Spleen (tissue), 11 donors: ENCODE measurements around the gene TCF12. TPM values are rescaled to one million over a fixed set of nuclear protein-coding genes. Genes with fewer than 3 reads are reported as not detected.

ENCODE experiments used
- DNase-seq: peaks from one replicate; pipeline ENCODE4 v3.0.0-alpha.2; 2020
- H3K27ac ChIP-seq, 8 donors: fragments of 200-600 bp; sonication (generic) in 7 of 8; 1 replicate in 4 of 8; 2 replicates in 4 of 8; pipeline versions ENCODE4 v1.5.0 to v1.8.0; 2016 to 2021; ENCODE audit warnings: inconsistent platforms in 4 of 8, mild to moderate bottlenecking in 4 of 8, moderate library complexity in 1 of 8
- H3K27me3 ChIP-seq, 7 donors: fragments of 200-600 bp; sonication (generic) in 6 of 7; replicated peaks in 1 of 7; 1 replicate in 4 of 7; 2 replicates in 3 of 7; pipeline versions ENCODE4 v1.5.0 to v1.8.0; 2016 to 2021; ENCODE audit warnings: inconsistent platforms in 3 of 7, mild to moderate bottlenecking in 1 of 7
- H3K36me3 ChIP-seq, 6 donors: fragments of 200-600 bp; sonication (generic) in 5 of 6; 1 replicate in 4 of 6; 2 replicates in 2 of 6; pipeline versions ENCODE4 v1.5.0 to v1.8.0; 2016 to 2021; ENCODE audit warnings: inconsistent platforms in 2 of 6
- H3K4me1 ChIP-seq, 6 donors: fragments of 200-600 bp; sonication (generic) in 5 of 6; 1 replicate in 3 of 6; 2 replicates in 3 of 6; pipeline versions ENCODE4 v1.5.0 to v1.8.0; 2016 to 2021; ENCODE audit warnings: inconsistent platforms in 3 of 6
- H3K4me3 ChIP-seq, 8 donors: fragments of 200-600 bp; sonication (generic) in 7 of 8; 1 replicate in 4 of 8; 2 replicates in 4 of 8; pipeline versions ENCODE4 v1.5.0 to v1.8.0; 2016 to 2021; ENCODE audit warnings: inconsistent platforms in 4 of 8, mild to moderate bottlenecking in 4 of 8, moderate library complexity in 2 of 8
- H3K9me3 ChIP-seq, 8 donors: fragments of 200-600 bp; sonication (generic) in 7 of 8; 1 replicate in 4 of 8; 2 replicates in 4 of 8; pipeline versions ENCODE4 v1.5.0 to v1.8.0; 2016 to 2021; ENCODE audit warnings: inconsistent platforms in 4 of 8
- CTCF ChIP-seq, 11 experiments: fragments of 200-600 bp in 7 of 11; fragments of 450-650 bp in 4 of 11; sonication (generic) in 4 of 11; IDR thresholded peaks in 8 of 11; conservative IDR thresholded peaks in 3 of 11; 1 replicate in 7 of 11; 2 replicates in 4 of 11; pipeline versions ENCODE4 v1.4.0 to v1.8.0; 2016 to 2021; ENCODE audit warnings: antibody characterized with exemption in 11 of 11, inconsistent platforms in 4 of 11, mild to moderate bottlenecking in 1 of 11
- POLR2A ChIP-seq, 3 donors: fragments of 450-650 bp; IDR thresholded peaks; one replicate each; pipeline ENCODE4 v1.5.1; 2017; ENCODE audit warnings: antibody characterized with exemption in 3 of 3, mild to moderate bottlenecking in 1 of 3
- POLR2AphosphoS5 ChIP-seq, 3 donors: sonication (generic); formaldehyde crosslinking; IDR thresholded peaks; one replicate each; pipeline ENCODE4 v1.5.1; 2017; ENCODE audit warnings: antibody characterized with exemption in 3 of 3
- WGBS, 5 donors: extraction: QIAGEN DNeasy Blood & Tissue Kit in 3 of 5; methylation state at CpG; one replicate each; pipeline versions ENCODE4 v1.1.5 to v1.1.7; 2013 to 2018; 5-methylcytosine and 5-hydroxymethylcytosine counted together
- intact Hi-C: fragments of 100-400 bp; cut with DNase I; formaldehyde crosslinking; loops from one replicate; pipeline ENCODE4 v1.15.0; 2023; ENCODE audit warnings: low total_unique reads
- polyA plus RNA-seq, 3 donors: library from polyadenylated mRNA; stranded (reverse); fragments of 200-250 nt; gene quantifications; one replicate each; pipeline ENCODE4 v1.2.1, GENCODE V29; 2013
- total RNA-seq, 7 donors: library from RNA; depleted of rRNA in 3 of 7; stranded (reverse); fragments of >200 nt in 3 of 7; fragmentation: NEBNext Ultra II Directional in 4 of 7; extraction: Animal tissue kit (Norgen Biotek cat#: 25700) in 4 of 7; gene quantifications; one replicate each; pipeline versions ENCODE4 v1.1.0 to v1.2.1, GENCODE V29; 2016 to 2021
- donor health status: healthy with polysubstance abuse.
- donor health status: DM: no; HTN: no; CAD: no; lungs with moderate emphysema.
- donor health status: DM: no; HTN: no; CAD: no.
- donor health status: Bipolar disorder and iron deficiency.
- donor health status: healthy.
- donor health status: DM: no; HTN: no; CAD: no.
- donor health status: DM: yes; HTN: yes; CAD: no.

TCF12 gene
- total and polyA plus RNA-seq, 10 donors: 8.3 to 139 (median 111) TPM

GRCh38 chr15:56940388-56940787, 21.9 kb downstream of the TCF12 start:
- Histone ChIP-seq H3K4me3 (no peak overlapping the region), H3K36me3 (peaks cover 0 to 11% (median 0%) of the 10 kb centered on the region in 6 donors), H3K4me1 (peaks cover 0 to 56% (median 20%) of the 10 kb centered on the region in 6 donors), H3K27ac (no peak overlapping the region), H3K27me3 (no peaks in the 10 kb centered on the region), H3K9me3 (peaks cover 0 to 18% (median 13%) of the 10 kb centered on the region in 8 donors)
- DNase-seq: no peak
- intact Hi-C loops: no loop called here
- no peak for TF ChIP-seq CTCF (IDR thresholded peaks at IDR 0.05 in 8 of 11, conservative IDR thresholded peaks at IDR 0.05 in 3 of 11)
- no peak for TF ChIP-seq POLR2AphosphoS5 (IDR thresholded peaks at IDR 0.05)
- no peak for TF ChIP-seq POLR2A (IDR thresholded peaks at IDR 0.05)

GRCh38 chr15:56942118-56942517, 23.7 kb downstream of the TCF12 start:
- Histone ChIP-seq H3K36me3 (peaks cover 0 to 10% (median 0%) of the 10 kb centered on the region in 6 donors), H3K4me1 (peaks cover 0 to 59% (median 20%) of the 10 kb centered on the region in 6 donors), H3K27ac (no peak overlapping the region), H3K4me3 (no peak overlapping the region), H3K9me3 (peaks cover 0 to 21% (median 16%) of the 10 kb centered on the region in 8 donors), H3K27me3 (no peaks in the 10 kb centered on the region)
- intact Hi-C loops: no loop called here
- TF ChIP-seq POLR2A (IDR thresholded peaks at IDR 0.05) (no peak), POLR2AphosphoS5 (IDR thresholded peaks at IDR 0.05) (no peak), CTCF (IDR thresholded peaks at IDR 0.05 in 8 of 11, conservative IDR thresholded peaks at IDR 0.05 in 3 of 11) (no peak)
- no peak for DNase-seq

GRCh38 chr15:56943403-56943802, 25.0 kb downstream of the TCF12 start:
- Histone ChIP-seq H3K27me3 (no peaks in the 10 kb centered on the region), H3K36me3 (peaks cover 0 to 10% (median 0%) of the 10 kb centered on the region in 6 donors), H3K4me1 (peaks cover 0 to 63% (median 16%) of the 10 kb centered on the region in 6 donors), H3K4me3 (no peak overlapping the region), H3K27ac (no peak overlapping the region), H3K9me3 (peaks cover 0 to 21% (median 16%) of the 10 kb centered on the region in 8 donors)
- 53 to 96% (median 80%) methylated on average over 1 of the region's 1 CpG for WGBS, 5 donors
- TF ChIP-seq POLR2AphosphoS5 (IDR thresholded peaks at IDR 0.05) (no peak), CTCF (IDR thresholded peaks at IDR 0.05 in 8 of 11, conservative IDR thresholded peaks at IDR 0.05 in 3 of 11) (no peak), POLR2A (IDR thresholded peaks at IDR 0.05) (no peak)
- intact Hi-C loops: no loop called here
- no peak for DNase-seq

- TF ChIP-seq POLR2AphosphoS5 (IDR thresholded peaks at IDR 0.05) (no peak), CTCF (IDR thresholded peaks at IDR 0.05 in 8 of 11, conservative IDR thresholded peaks at IDR 0.05 in 3 of 11) (no peak), POLR2A (IDR thresholded peaks at IDR 0.05) (no peak)
- Histone ChIP-seq H3K4me3 (no peak overlapping the region), H3K36me3 (peaks cover 0 to 10% (median 0%) of the 10 kb centered on the region in 6 donors), H3K27ac (no peak overlapping the region), H3K4me1 (peaks cover 0 to 64% (median 21%) of the 10 kb centered on the region in 6 donors), H3K27me3 (no peaks in the 10 kb centered on the region), H3K9me3 (peaks cover 0 to 21% (median 16%) of the 10 kb centered on the region in 8 donors)
- intact Hi-C loops: no loop called here
- DNase-seq: no peak
- WGBS, 5 donors: 90 to 100% (median 95%) methylated on average over 1 of the region's 1 CpG
Measured at GRCh38 chr15:56944485-56944884, 26.0 kb downstream of the TCF12 start.
